GM12878 (cell line): Measurements from ENCODE around the gene RSPRY1. TPM values are rescaled to one million over a fixed set of nuclear protein-coding genes. Genes with fewer than 3 reads are reported as not detected.

Experiments
- ATAC-seq: fragments of 200-7000 bp; cut with Tn5 transposase; 3 replicates; pipeline ENCODE4 v1.9.1; 2020; ENCODE audit warnings: mild to moderate bottlenecking, moderate library complexity
- BruUV-seq: library from RNA; stranded (reverse); fragments of 400-500 nt; replicated peaks from 2 replicates; lab custom pipeline; 2021; lab: Mats Ljungman, UMichigan
- CTCF ChIA-PET: fragments of 300-600 bp; sonication (Branson Sonifier 250); formaldehyde crosslinking; extraction: SDS; loops from one replicate; lab custom pipeline; 2021; ENCODE audit warnings: inconsistent platforms; lab: Yijun Ruan, JAX
- POLR2A ChIA-PET: fragments of 350-600 bp; formaldehyde crosslinking; extraction: SDS; loops from one replicate; lab custom pipeline; 2021; ENCODE audit warnings: inconsistent platforms; lab: Charles Lee
- RAD21 ChIA-PET: fragments of 300-600 bp; sonication (Branson Sonifier 250); formaldehyde crosslinking; loops from one replicate; lab custom pipeline; 2023; ENCODE audit warnings: antibody characterized with exemption; ENCODE audit not compliant: unreplicated experiment; lab: Charles Lee
- SMC1A ChIA-PET: fragments of 300-600 bp; sonication (Branson Sonifier 250); formaldehyde crosslinking; loops from one replicate; lab custom pipeline; 2023; ENCODE audit not compliant: unreplicated experiment, uncharacterized antibody; lab: Charles Lee
- DNase-seq: peaks from one replicate; pipeline ENCODE4 v3.0.0-alpha.2; 2011; ENCODE audit warnings: low read depth, low spot score
- FAIRE-seq: peaks from 3 replicates; lab custom pipeline; 2011; peaks lifted over from hg19 to GRCh38; lab: Jason Lieb, UNC
- H2AFZ ChIP-seq: 2 replicates; pipeline ENCODE4 v1.6.0; 2011; ENCODE audit warnings: low read depth, low read length, control low read depth; ENCODE audit not compliant: control insufficient read depth
- H3K27ac ChIP-seq: 2 replicates; pipeline ENCODE4 v1.5.1; 2011; ENCODE audit warnings: control low read depth; ENCODE audit not compliant: control insufficient read depth, insufficient read depth
- H3K27me3 ChIP-seq, 2 experiments: replicated peaks in 1 of 2; 2 replicates each; pipeline versions ENCODE4 v1.6.0 to v1.6.1; 2011; ENCODE audit warnings: low read length in 1 of 2; ENCODE audit not compliant: control insufficient read depth in 2 of 2, insufficient read depth in 2 of 2
- H3K36me3 ChIP-seq, 2 experiments: 2 replicates each; pipeline ENCODE4 v1.5.1; 2011; ENCODE audit warnings: low read length in 1 of 2; ENCODE audit not compliant: control insufficient read depth in 2 of 2, insufficient read depth in 2 of 2
- H3K4me1 ChIP-seq: 2 replicates; pipeline ENCODE4 v1.6.1; 2011; ENCODE audit warnings: mild to moderate bottlenecking, low read length, moderate library complexity, mixed read lengths; ENCODE audit not compliant: control insufficient read depth, insufficient read depth
- H3K4me2 ChIP-seq: 2 replicates; pipeline ENCODE4 v1.6.0; 2011; ENCODE audit warnings: control low read depth; ENCODE audit not compliant: control insufficient read depth, insufficient read depth
- H3K4me3 ChIP-seq: fragments of 200-600 bp; sonication (generic); 2 replicates; pipeline ENCODE4 v1.5.1; 2016
- H3K79me2 ChIP-seq: 2 replicates; pipeline ENCODE4 v1.6.0; 2011; ENCODE audit warnings: low read length; ENCODE audit not compliant: control insufficient read depth, insufficient read depth
- H3K9ac ChIP-seq: 2 replicates; pipeline ENCODE4 v1.8.0; 2011; ENCODE audit warnings: low read length, control low read depth, mixed read lengths; ENCODE audit not compliant: control insufficient read depth, insufficient read depth
- H3K9me3 ChIP-seq: replicated peaks from 3 replicates; pipeline ENCODE4 v1.5.1; 2011; ENCODE audit warnings: mild to moderate bottlenecking, low read length; ENCODE audit not compliant: control insufficient read depth, insufficient read depth
- H4K20me1 ChIP-seq: 2 replicates; pipeline ENCODE4 v1.6.0; 2011; ENCODE audit not compliant: control insufficient read depth, insufficient read depth
- JUNB ChIP-seq: IDR thresholded peaks from 2 replicates; pipeline ENCODE4 v1.6.1; 2016; ENCODE audit warnings: antibody characterized with exemption, mild to moderate bottlenecking
- NFIC ChIP-seq: IDR thresholded peaks from 2 replicates; pipeline ENCODE4 v1.6.1; 2012; ENCODE audit warnings: low read depth, mild to moderate bottlenecking, inconsistent platforms, low read length, moderate library complexity
- POLR2AphosphoS5 ChIP-seq: IDR thresholded peaks from 2 replicates; pipeline ENCODE4 v1.6.1; 2011; ENCODE audit warnings: mild to moderate bottlenecking, low read length, inconsistent platforms
- ZNF384 ChIP-seq: IDR thresholded peaks from 2 replicates; pipeline ENCODE4 v1.6.1; 2012; ENCODE audit warnings: low read depth, mild to moderate bottlenecking, low read length, improper control_type of control experiment, borderline replicate concordance
- ZNF622 ChIP-seq: fragments of 450-650 bp; IDR thresholded peaks from 2 replicates; pipeline ENCODE4 v1.6.1; 2017; ENCODE audit warnings: mild to moderate bottlenecking, inconsistent platforms
- ZSCAN29 ChIP-seq: fragments of 450-650 bp; IDR thresholded peaks from 2 replicates; pipeline ENCODE4 v1.6.1; 2017; ENCODE audit warnings: mild to moderate bottlenecking, moderate library complexity
- WGBS: methylation state at CpG from one replicate; pipeline ENCODE4 v1.1.6; 2016; ENCODE audit warnings: low lambda C conversion rate; ENCODE audit not compliant: insufficient replicate concordance, insufficient coverage; ENCODE audit errors: missing lambda C conversion rate; 5-methylcytosine and 5-hydroxymethylcytosine counted together
- in situ Hi-C: fragments of 300-500 bp; cut with MboI; formaldehyde crosslinking; loops from 9 replicates; pipeline ENCODE4 v1.14.3; 2018; ENCODE audit warnings: mixed read lengths
- intact Hi-C: fragments of 100-400 bp; cut with micrococcal nuclease; formaldehyde crosslinking; loops from one replicate; pipeline ENCODE4 v1.14.2; 2022; ENCODE audit not compliant: unreplicated experiment
- polyA plus RNA-seq, 11 experiments: library from polyadenylated mRNA; depleted of rRNA in 4 of 11; unstranded in 6 of 11; stranded (reverse) in 5 of 11; fragments of >200 nt; fragmentation: Nextera tagmentation in 4 of 11; fragmentation: Illumina TruSeq in 1 of 11; extraction: Ambion mirVana in 4 of 11; extraction: Trizol in 1 of 11; gene quantifications; 1 replicate in 1 of 11; 2 replicates in 10 of 11; pipeline versions ENCODE4 v1.2.1 to v1.2.3, GENCODE V29; 2011 to 2016; ENCODE audit warnings: inconsistent platforms in 2 of 11, missing spikeins in 2 of 11, low read depth in 1 of 11
- total RNA-seq, 4 experiments: library from RNA; depleted of rRNA in 3 of 4; stranded (reverse); fragments of >200 nt in 3 of 4; fragmentation: Illumina TruSeq in 1 of 4; extraction: Trizol in 1 of 4; gene quantifications; 2 replicates each; pipeline versions ENCODE4 v1.2.1 to v1.2.3, GENCODE V29; 2013 to 2021
- TF ChIP-seq, protein P1 (sequence below): fragments of 450-650 bp; IDR thresholded peaks from 2 replicates; pipeline ENCODE4 v1.6.1; 2017; ENCODE audit warnings: mild to moderate bottlenecking, moderate library complexity
- TF ChIP-seq, protein P2 (sequence below): fragments of 450-650 bp; IDR thresholded peaks from 2 replicates; pipeline ENCODE4 v1.6.1; 2017; ENCODE audit warnings: low read depth, mild to moderate bottlenecking, moderate library complexity
- TF ChIP-seq, protein P3 (sequence below): fragments of 450-650 bp; IDR thresholded peaks from 2 replicates; pipeline ENCODE4 v1.6.1; 2017; ENCODE audit warnings: borderline replicate concordance

RSPRY1 gene
- total and polyA plus RNA-seq, 10 of the 15 experiments (the other 5 are each of a cell fraction or from before 2014, with no cell fraction given), result 18.5 to 57.0 (median 41.2) TPM

DNA sequence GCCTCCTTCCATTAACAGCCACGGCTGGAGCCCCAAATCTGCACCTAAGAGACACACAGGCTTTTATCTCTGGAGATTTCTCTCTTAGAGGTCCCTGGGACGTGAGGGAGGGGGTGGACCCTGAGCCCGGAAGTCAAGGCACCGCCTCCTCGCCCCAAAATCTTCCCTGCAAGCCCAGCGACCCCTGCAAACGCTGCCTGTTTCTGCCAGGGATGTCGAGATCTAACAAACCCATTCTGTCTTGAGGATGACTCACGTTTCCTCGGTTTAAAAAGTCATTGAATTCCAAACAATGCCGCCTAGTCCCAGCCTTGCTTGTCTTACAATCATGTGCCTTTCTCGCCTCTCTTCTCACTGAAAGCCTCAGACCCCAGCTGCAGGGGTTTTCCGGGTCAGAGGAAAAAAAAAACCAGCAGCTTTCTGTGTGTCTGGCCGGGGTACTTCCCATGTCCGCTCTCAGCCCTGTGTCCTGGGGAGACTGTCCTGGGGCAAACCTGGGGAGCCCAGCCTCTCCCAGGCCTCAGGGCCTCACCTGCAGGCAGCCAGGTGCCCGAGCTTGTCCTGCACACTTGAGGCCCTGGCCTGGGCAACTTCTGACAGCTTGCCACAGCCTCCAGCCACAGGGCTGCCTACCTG is 74.3 kb downstream of the RSPRY1 start (continued):
- TF ChIP-seq, protein P1, sequence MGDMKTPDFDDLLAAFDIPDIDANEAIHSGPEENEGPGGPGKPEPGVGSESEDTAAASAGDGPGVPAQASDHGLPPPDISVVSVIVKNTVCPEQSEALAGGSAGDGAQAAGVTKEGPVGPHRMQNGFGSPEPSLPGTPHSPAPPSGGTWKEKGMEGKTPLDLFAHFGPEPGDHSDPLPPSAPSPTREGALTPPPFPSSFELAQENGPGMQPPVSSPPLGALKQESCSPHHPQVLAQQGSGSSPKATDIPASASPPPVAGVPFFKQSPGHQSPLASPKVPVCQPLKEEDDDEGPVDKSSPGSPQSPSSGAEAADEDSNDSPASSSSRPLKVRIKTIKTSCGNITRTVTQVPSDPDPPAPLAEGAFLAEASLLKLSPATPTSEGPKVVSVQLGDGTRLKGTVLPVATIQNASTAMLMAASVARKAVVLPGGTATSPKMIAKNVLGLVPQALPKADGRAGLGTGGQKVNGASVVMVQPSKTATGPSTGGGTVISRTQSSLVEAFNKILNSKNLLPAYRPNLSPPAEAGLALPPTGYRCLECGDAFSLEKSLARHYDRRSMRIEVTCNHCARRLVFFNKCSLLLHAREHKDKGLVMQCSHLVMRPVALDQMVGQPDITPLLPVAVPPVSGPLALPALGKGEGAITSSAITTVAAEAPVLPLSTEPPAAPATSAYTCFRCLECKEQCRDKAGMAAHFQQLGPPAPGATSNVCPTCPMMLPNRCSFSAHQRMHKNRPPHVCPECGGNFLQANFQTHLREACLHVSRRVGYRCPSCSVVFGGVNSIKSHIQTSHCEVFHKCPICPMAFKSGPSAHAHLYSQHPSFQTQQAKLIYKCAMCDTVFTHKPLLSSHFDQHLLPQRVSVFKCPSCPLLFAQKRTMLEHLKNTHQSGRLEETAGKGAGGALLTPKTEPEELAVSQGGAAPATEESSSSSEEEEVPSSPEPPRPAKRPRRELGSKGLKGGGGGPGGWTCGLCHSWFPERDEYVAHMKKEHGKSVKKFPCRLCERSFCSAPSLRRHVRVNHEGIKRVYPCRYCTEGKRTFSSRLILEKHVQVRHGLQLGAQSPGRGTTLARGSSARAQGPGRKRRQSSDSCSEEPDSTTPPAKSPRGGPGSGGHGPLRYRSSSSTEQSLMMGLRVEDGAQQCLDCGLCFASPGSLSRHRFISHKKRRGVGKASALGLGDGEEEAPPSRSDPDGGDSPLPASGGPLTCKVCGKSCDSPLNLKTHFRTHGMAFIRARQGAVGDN, result peak; percentile 76
- TF ChIP-seq POLR2AphosphoS5 (peak; percentile 44; the same call in 1 of the 2 replicates), NFIC (peak; percentile 44; the same call in 1 of the 2 replicates), ZNF384 (peak; percentile 92)
- TF ChIP-seq, all 136 proteins: peak for 26

DNA sequence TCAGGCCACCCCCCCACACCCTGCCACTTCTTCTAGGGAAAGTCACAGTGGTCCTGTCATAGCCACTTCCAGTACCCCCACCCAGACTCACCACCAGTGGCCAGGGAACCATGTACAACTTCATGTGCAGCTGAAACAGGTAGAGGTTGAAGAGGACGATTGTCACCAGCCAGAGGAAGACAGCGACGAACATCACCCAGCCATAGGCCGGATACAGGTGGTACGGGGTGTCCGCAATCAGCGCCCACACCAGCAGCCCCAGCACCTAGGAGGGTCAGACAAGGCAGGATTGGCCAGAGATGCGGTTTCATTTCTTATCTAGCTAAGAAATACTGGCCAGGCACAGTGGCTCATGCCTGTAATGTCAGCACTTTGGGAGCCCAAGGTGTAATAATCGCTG is 75.7 kb downstream of the RSPRY1 start:
- intact Hi-C loops, result no loop called here
- TF ChIP-seq, protein P2, sequence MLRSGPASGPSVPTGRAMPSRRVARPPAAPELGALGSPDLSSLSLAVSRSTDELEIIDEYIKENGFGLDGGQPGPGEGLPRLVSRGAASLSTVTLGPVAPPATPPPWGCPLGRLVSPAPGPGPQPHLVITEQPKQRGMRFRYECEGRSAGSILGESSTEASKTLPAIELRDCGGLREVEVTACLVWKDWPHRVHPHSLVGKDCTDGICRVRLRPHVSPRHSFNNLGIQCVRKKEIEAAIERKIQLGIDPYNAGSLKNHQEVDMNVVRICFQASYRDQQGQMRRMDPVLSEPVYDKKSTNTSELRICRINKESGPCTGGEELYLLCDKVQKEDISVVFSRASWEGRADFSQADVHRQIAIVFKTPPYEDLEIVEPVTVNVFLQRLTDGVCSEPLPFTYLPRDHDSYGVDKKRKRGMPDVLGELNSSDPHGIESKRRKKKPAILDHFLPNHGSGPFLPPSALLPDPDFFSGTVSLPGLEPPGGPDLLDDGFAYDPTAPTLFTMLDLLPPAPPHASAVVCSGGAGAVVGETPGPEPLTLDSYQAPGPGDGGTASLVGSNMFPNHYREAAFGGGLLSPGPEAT, result no peak
- no peak for TF ChIP-seq JUNB
- TF ChIP-seq, protein P3, sequence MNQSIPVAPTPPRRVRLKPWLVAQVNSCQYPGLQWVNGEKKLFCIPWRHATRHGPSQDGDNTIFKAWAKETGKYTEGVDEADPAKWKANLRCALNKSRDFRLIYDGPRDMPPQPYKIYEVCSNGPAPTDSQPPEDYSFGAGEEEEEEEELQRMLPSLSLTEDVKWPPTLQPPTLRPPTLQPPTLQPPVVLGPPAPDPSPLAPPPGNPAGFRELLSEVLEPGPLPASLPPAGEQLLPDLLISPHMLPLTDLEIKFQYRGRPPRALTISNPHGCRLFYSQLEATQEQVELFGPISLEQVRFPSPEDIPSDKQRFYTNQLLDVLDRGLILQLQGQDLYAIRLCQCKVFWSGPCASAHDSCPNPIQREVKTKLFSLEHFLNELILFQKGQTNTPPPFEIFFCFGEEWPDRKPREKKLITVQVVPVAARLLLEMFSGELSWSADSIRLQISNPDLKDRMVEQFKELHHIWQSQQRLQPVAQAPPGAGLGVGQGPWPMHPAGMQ, result no peak
- no peak for TF ChIP-seq ZSCAN29
- no peak for TF ChIP-seq ZNF622
- TF ChIP-seq ZNF384, result no peak
- TF ChIP-seq, protein P1, result no peak

More for the DNA sequence above, 75.7 kb downstream of the RSPRY1 start:
- no peaks in the 10 kb centered on the region for H4K20me1 ChIP-seq
- RAD21 ChIA-PET, result interaction anchor here (1.5 kb wide), 1 partner anchor 39 kb away, joined by 4 read pairs; no protein-coding TSS in a partner anchor
- H3K79me2 ChIP-seq, result no peaks in the 10 kb centered on the region
- no peaks in the 10 kb centered on the region for H3K27me3 ChIP-seq
- 85% methylated on average over 9 of the region's 9 CpGs for WGBS
- no peaks in the 10 kb centered on the region for H3K9me3 ChIP-seq
- ATAC-seq, result no peak
- H2AFZ ChIP-seq, result no peak overlapping the region
- H3K4me1 ChIP-seq, result peaks cover 3% of the 10 kb centered on the region
- no peak overlapping the region for H3K4me3 ChIP-seq
- no peak for DNase-seq
- H3K27ac ChIP-seq, result no peak overlapping the region
- FAIRE-seq, result no peak
- CTCF ChIA-PET, result interaction anchor here (1.3 to 1.4 kb wide), 2 partner anchors 37 to 38 kb away, joined by 3 read pairs; no protein-coding TSS in a partner anchor
- POLR2A ChIA-PET, result interaction anchor here (1.5 kb wide), 1 partner anchor 16 kb away, joined by 6 read pairs; the partner anchor contains the start of gene ARL2BP
- SMC1A ChIA-PET, result interaction anchor here (1.0 to 1.5 kb wide), 2 partner anchors 16 to 18 kb away, joined by 4 read pairs; no protein-coding TSS in a partner anchor
- no TSS peak for BruUV-seq
- in situ Hi-C loops, result no loop called here
- H3K4me2 ChIP-seq, result no peak overlapping the region
- no peak overlapping the region for H3K9ac ChIP-seq
- no peaks in the 10 kb centered on the region for H3K36me3 ChIP-seq
